ENCODE measurements around the gene RTN1. TPM values are rescaled to one million over a fixed set of nuclear protein-coding genes. Genes with fewer than 3 reads are reported as not detected.

Gene RTN1
- total RNA-seq, 2 experiments from 2014 or later, result not detected

DNA sequence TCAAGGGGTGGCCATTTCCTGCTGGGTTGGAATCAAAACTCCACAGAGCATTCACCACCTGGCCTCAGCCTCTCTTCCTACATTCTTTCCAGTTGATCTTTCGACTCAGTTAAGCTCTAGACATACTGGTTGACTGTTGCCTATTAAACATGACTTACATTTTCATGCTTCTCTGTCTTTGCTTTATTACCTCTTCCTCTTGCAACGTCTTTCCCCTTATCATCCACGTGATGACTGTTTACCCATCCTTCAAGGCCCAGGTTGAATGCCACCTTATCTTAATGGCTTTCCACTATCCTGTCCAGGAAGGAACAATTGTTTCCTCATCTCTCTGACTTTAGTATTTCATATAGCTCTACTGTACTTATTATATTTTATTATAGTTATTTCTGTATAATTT, 269.5 kb downstream of the RTN1 start:
- Histone ChIP-seq H3K9me2 (ENCODE audit: insufficient read depth, low read length) (no peaks in the 10 kb centered on the region), H3K4me3 (ENCODE audit: low read depth, low read length, poor library complexity, severe bottlenecking) (no peak overlapping the region), H3K36me3 (ENCODE audit: insufficient read depth, low read length) (no peaks in the 10 kb centered on the region), H3K79me2 (ENCODE audit: insufficient read depth, low read depth, low read length) (no peaks in the 10 kb centered on the region), H4K20me1 (ENCODE audit: insufficient read depth, low read length) (no peaks in the 10 kb centered on the region), H3K4me1 (ENCODE audit: insufficient read depth, low read length, poor library complexity, severe bottlenecking) (no peaks in the 10 kb centered on the region), H3K9me3 (ENCODE audit: low read length) (no peaks in the 10 kb centered on the region), H2AFZ (ENCODE audit: low read length) (no peak overlapping the region), H3K27ac (ENCODE audit: low read depth, low read length, poor library complexity, severe bottlenecking) (no peak overlapping the region), H3K4me2 (ENCODE audit: low read length) (no peak overlapping the region)
- no TSS peak for BruUV-seq (replicated peaks)
- intact Hi-C loops (cut with micrococcal nuclease; ENCODE audit: unreplicated experiment), result no loop called here
- ChIA-PET CTCF (ENCODE audit: unreplicated experiment) (no interaction called here), POLR2A (no interaction called here)
- no peak for DNase-seq (ENCODE audit: low spot score)
- TF ChIP-seq, protein P1, sequence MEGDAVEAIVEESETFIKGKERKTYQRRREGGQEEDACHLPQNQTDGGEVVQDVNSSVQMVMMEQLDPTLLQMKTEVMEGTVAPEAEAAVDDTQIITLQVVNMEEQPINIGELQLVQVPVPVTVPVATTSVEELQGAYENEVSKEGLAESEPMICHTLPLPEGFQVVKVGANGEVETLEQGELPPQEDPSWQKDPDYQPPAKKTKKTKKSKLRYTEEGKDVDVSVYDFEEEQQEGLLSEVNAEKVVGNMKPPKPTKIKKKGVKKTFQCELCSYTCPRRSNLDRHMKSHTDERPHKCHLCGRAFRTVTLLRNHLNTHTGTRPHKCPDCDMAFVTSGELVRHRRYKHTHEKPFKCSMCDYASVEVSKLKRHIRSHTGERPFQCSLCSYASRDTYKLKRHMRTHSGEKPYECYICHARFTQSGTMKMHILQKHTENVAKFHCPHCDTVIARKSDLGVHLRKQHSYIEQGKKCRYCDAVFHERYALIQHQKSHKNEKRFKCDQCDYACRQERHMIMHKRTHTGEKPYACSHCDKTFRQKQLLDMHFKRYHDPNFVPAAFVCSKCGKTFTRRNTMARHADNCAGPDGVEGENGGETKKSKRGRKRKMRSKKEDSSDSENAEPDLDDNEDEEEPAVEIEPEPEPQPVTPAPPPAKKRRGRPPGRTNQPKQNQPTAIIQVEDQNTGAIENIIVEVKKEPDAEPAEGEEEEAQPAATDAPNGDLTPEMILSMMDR (conservative IDR thresholded peaks at IDR 0.05; ENCODE audit: low read length), result no peak
- no peak for TF ChIP-seq EZH2phosphoT487 (IDR thresholded peaks at IDR 0.05; ENCODE audit: borderline replicate concordance, low read depth, low read length)

DNA sequence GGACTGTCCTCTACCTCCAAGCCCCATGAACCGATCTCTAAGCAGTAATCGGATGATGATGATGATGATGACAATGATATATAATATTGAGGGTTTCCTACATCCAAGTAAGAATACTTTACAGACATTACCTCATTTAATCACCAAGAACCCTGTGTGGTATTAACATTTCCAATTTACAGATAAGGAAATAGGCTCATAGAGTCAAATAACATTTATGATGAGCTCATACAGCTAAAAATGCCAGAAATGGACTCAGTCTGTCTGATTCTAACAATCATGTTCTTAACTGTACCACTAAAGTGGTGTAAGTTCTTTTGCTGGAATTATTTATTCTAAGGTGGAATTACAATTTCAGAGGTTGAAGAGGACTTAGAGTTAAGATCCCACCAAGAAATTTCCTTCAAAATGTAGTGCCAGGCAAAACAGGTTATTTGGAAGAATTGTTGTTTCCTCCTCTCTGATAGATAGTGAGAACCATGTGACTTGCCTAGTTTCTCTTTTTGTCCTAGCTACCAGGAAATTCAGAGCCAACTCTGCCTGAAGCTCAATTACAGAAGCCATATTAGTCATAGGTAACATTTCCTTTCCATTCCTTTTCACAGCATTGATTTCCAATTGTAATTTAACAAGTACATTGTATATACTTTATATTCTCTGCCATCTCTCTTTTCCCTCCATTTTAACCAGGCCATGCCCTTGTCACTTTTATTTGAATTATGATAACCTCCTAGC, 270.2 kb downstream of the RTN1 start:
- no peaks in the 10 kb centered on the region for H3K4me1 ChIP-seq (ENCODE audit: insufficient read depth, low read length, poor library complexity, severe bottlenecking)
- H3K27ac ChIP-seq (ENCODE audit: low read depth, low read length, poor library complexity, severe bottlenecking), result no peak overlapping the region
- H3K9me3 ChIP-seq (ENCODE audit: low read length), result no peaks in the 10 kb centered on the region
- no peak overlapping the region for H3K4me3 ChIP-seq (ENCODE audit: low read depth, low read length, poor library complexity, severe bottlenecking)
- no peak overlapping the region for H2AFZ ChIP-seq (ENCODE audit: low read length)
- POLR2A ChIA-PET, result interaction anchor here (0.8 kb wide), 1 partner anchor 175 kb away, joined by 3 read pairs; no protein-coding TSS in a partner anchor
- CTCF ChIA-PET (ENCODE audit: unreplicated experiment), result no interaction called here
- no TSS peak for BruUV-seq (replicated peaks)
- H3K9me2 ChIP-seq (ENCODE audit: insufficient read depth, low read length), result no peaks in the 10 kb centered on the region
- no peaks in the 10 kb centered on the region for H3K36me3 ChIP-seq (ENCODE audit: insufficient read depth, low read length)
- intact Hi-C loops (cut with micrococcal nuclease; ENCODE audit: unreplicated experiment), result no loop called here
- no peak for DNase-seq (ENCODE audit: low spot score)
- no peaks in the 10 kb centered on the region for H3K79me2 ChIP-seq (ENCODE audit: insufficient read depth, low read depth, low read length)
- no peak overlapping the region for H3K4me2 ChIP-seq (ENCODE audit: low read length)
- no peaks in the 10 kb centered on the region for H4K20me1 ChIP-seq (ENCODE audit: insufficient read depth, low read length)
- TF ChIP-seq, protein P1 (conservative IDR thresholded peaks at IDR 0.05; ENCODE audit: low read length), result no peak
- TF ChIP-seq EZH2phosphoT487 (IDR thresholded peaks at IDR 0.05; ENCODE audit: borderline replicate concordance, low read depth, low read length), result no peak

DNA sequence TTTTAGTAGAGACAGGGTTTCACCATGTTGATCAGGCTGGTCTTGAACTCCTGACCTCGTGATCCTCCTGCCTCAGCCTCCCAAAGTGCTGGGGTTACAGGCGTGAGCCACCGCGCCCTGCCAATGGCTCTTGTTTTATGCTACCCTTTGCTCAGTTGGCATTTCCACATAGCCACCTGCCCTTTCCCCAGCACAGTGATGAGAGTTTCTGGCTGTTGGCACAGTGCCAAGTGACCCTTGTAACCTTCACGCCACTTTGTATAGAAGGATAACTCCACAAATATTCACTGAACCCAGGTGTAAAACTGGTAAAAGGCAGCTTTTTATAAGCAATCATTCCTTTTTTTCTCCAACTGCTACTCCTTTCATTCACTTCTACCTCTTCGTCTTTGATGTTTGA, 275.5 kb downstream of the RTN1 start:
- Histone ChIP-seq H3K4me3 (ENCODE audit: low read depth, low read length, poor library complexity, severe bottlenecking) (no peak overlapping the region), H2AFZ (ENCODE audit: low read length) (no peak overlapping the region), H3K27ac (ENCODE audit: low read depth, low read length, poor library complexity, severe bottlenecking) (no peak overlapping the region), H3K9me2 (ENCODE audit: insufficient read depth, low read length) (no peaks in the 10 kb centered on the region), H3K9me3 (ENCODE audit: low read length) (no peaks in the 10 kb centered on the region), H3K79me2 (ENCODE audit: insufficient read depth, low read depth, low read length) (no peaks in the 10 kb centered on the region), H4K20me1 (ENCODE audit: insufficient read depth, low read length) (no peaks in the 10 kb centered on the region), H3K4me2 (ENCODE audit: low read length) (no peak overlapping the region), H3K4me1 (ENCODE audit: insufficient read depth, low read length, poor library complexity, severe bottlenecking) (no peaks in the 10 kb centered on the region), H3K36me3 (ENCODE audit: insufficient read depth, low read length) (no peaks in the 10 kb centered on the region)
- ChIA-PET POLR2A (no interaction called here), CTCF (ENCODE audit: unreplicated experiment) (no interaction called here)
- TF ChIP-seq, protein P1 (conservative IDR thresholded peaks at IDR 0.05; ENCODE audit: low read length), result no peak
- TF ChIP-seq EZH2phosphoT487 (IDR thresholded peaks at IDR 0.05; ENCODE audit: borderline replicate concordance, low read depth, low read length), result no peak
- no peak for DNase-seq (ENCODE audit: low spot score)
- no TSS peak for BruUV-seq (replicated peaks)
- intact Hi-C loops (cut with micrococcal nuclease; ENCODE audit: unreplicated experiment), result no loop called here
